22Rv1 (cell line): ENCODE data around the gene ZNF81.

ENCODE experiments used
- ZFX ChIP-seq: fragments of 450-650 bp; IDR thresholded peaks from 2 replicates; pipeline ENCODE4 v1.6.1; 2017; ENCODE audit warnings: antibody characterized with exemption, borderline replicate concordance
- TF ChIP-seq, protein P1 (sequence below): fragments of 450-650 bp; IDR thresholded peaks from 2 replicates; pipeline ENCODE4 v1.5.1; 2017; ENCODE audit warnings: mild to moderate bottlenecking

GRCh38 chrX:47814851-47815250 is 21.9 kb upstream of the ZNF81 start:
- TF ChIP-seq, protein P1, sequence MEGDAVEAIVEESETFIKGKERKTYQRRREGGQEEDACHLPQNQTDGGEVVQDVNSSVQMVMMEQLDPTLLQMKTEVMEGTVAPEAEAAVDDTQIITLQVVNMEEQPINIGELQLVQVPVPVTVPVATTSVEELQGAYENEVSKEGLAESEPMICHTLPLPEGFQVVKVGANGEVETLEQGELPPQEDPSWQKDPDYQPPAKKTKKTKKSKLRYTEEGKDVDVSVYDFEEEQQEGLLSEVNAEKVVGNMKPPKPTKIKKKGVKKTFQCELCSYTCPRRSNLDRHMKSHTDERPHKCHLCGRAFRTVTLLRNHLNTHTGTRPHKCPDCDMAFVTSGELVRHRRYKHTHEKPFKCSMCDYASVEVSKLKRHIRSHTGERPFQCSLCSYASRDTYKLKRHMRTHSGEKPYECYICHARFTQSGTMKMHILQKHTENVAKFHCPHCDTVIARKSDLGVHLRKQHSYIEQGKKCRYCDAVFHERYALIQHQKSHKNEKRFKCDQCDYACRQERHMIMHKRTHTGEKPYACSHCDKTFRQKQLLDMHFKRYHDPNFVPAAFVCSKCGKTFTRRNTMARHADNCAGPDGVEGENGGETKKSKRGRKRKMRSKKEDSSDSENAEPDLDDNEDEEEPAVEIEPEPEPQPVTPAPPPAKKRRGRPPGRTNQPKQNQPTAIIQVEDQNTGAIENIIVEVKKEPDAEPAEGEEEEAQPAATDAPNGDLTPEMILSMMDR = no peak
- TF ChIP-seq ZFX = no peak
